ENCODE data around the gene COA6.

The COA6 gene

GRCh38 chr1:234413990-234414389, 40.7 kb downstream of the COA6 start:
- no peak for DNase-seq

DNA sequence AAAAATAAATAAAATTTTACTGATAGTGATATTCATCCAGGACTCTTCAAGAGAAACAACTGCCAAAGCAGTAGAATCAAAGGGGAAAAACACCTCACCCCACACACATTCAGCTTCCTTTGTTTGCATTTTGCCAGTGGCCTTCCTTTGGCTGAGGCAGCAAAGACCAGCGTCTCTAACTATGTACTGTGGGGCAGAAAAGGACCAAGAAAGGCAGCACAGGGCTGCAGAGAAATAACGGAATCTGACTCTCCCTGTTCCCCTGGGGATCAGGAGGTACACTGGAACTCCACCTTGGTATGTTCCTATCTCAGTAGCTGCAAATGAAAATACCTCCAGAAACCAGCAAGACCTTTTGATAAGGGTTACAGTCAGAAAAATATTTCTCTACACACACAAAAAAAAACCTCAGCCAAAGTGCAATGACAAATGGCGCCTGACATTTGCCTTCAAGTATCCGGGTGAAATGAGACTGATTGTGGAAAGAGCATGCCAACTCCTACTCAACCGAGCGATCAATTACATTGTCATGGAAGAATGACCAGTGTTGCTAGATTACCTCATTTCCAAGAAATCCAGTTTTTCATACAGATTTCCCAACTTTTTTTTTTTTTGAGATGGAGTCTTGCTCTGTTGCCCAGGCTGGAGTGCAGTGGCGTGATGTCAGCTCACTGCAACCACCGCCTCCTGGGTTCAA, 54.8 kb downstream of the COA6 start:
- DNase-seq = no peak

DNA sequence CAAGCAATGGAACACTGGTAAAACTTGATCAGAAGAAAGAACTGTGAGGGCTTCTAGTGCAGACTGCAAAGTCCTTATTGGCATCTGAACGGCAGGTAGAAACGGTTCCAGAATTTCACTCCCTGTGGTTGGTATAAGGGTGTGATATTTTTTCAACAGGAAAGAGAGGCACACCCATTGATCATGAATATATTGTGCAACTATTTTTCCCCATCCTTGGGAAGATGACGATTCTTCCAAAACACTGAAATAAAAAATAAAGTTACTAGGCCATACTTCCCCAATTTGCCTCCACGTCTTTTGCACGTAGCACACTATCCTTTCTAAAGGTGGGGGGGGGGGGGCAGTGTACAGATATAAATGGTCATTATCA, 56.2 kb downstream of the COA6 start:
- no peak for DNase-seq

DNA sequence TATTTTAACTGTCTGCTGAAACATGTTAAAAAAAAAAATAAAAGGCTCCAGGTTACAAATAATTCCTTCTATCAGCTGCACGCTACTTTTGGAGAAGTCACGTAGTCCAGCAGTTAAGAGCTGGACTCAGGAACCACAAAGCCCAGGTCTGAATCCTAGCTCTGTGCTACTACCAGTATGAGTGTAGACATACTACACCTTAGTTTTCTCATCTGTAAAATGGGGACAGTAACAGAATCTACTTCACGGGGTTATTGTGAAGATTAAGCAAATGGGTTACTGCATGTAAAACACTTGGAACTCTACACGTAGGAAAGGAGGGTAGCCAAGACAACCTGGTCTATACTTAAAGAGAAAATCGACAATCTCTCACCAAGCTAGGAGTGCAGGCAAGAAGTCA, 57.4 kb downstream of the COA6 start:
- no peak for DNase-seq

GRCh38 chr1:234431255-234431654, 58.0 kb downstream of the COA6 start:
- DNase-seq = no peak

GRCh38 chr1:234433563-234434285, 60.5 kb downstream of the COA6 start:
- DNase-seq = no peak
